RPMI7951 (cell line): Measurements from ENCODE around the gene CAP1. TPM values are rescaled to one million over a fixed set of nuclear protein-coding genes. Genes with fewer than 3 reads are reported as not detected.

Experiments used
- DNase-seq: peaks from one replicate; pipeline ENCODE4 v3.0.0-alpha.2; 2012; ENCODE audit warnings: low read depth
- total RNA-seq: library from RNA; depleted of rRNA; stranded (reverse); fragments of >200 nt; shearing (Covaris generic); gene quantifications from 2 replicates; pipeline ENCODE4 v1.2.3, GENCODE V29; 2014; rRNA removed

CAP1 gene
- total RNA-seq, 1 experiment from 2014 or later = 593 TPM

DNA sequence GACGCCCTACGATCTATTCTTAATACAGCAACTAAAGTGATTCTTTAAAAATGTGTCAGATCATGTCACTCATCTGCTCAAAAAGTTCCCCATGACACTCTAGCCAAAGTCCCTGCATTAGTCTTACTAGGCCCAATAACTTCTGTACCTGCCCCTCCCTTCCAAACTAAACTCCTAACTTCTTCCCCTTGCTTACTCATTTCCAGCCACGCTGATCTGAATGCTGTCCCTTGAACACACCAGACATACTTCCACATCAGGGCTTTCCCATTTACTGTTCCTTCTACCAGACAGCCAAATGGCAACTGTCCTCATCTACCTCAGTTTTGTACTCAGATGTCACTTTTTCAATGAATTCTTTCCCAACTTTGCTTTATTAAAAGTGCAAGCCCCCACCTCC lies 55.3 kb downstream of the CAP1 start:
- no peak for DNase-seq

DNA sequence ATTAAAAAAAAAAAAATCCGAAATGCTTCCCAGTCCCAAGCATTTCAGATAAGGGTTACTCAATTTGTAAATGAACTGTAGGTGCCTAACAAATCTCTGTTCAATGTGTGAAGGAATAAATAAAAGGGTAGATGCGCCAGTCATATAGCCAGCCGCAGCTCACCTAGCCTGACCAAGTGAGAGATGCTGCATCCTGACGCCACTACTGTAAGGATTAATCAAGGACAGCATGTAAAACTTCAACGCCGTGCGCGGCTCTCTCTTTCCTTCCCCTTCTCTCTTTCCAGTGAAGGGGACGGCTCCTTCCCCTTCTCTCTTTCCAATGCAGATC lies 56.1 kb downstream of the CAP1 start:
- no peak for DNase-seq

DNA sequence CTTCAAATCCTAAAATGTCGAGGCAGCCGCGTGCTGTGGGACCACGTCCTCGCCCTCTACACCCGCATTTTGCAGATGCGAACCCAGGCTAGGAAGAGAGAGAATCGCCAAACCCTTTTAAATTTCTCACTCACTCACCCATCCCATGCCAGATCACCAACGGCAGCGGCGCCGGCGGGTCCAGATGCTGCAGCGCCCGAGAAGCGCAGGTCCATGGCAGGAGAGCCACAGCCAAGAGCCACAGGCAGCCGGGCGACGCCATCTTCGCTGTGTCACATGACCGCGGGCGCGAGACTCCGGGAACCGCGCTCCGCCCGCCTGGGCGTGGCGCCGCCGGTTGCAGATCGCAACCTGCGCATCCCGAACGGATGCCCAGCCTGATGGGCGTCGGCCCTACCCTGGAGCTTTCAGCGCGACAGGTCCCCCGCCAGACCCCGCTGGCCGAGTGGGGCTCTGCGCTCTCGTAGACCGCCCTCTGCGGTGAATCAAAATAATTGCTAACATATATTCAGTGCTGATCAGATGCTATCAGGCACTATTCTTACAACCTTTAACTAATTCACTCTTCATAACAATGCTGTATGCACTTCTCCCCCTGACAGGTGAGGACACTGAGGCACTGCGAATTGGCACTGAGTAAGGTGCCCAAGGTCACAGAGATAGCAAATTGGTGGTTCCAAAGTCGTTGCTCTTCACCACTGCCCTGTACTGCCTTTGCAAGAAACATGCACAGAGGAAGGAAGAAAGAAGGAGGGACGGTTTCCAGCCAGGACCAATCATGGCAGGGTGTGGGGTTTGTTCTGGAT lies 56.7 kb downstream of the CAP1 start, which contains the start of gene PPT1:
PPT1 (minus strand) TSS at position 276 of the 806 bp plus-strand sequence; CDS start at position 262, 14 bp downstream.
- DNase-seq = peak; percentile 73

DNA sequence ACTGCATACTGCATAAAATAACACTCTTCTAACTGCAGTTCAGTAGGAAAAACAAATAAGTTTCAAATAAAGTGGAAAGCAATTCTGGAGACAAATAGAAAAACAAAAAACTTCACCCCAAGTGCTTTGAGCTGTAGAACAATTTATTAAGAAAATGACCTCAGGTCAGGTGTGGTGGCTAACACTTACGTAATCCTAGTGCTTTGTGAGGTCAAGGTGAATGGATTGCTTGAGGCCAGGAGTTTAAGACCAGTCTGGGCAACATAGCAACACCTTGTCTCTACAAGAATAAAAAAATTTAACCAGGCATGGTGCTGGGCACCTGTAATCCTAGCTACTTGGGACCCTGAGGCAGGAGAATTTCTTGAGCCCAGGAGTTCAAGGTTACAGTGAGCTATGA lies 61.5 kb downstream of the CAP1 start:
- no peak for DNase-seq

DNA sequence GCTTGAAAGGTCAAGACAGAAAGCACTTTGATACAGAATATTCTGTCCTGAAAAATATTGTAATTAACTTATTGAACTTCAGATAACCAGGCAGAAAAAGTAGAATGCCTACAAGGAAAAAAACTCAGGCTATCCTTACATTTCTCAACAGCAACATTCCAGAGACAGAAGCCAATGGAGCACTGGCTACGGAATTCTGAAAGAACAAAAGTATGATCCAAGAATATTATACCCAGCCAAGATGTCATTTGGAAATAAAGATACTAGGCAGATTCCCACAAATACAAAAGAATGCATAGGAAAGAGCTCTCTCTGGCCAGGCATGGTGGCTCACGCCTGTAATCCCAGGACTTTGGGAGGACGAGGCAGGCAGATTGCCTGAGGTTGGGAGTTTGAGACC lies 62.4 kb downstream of the CAP1 start:
- DNase-seq = no peak

DNA sequence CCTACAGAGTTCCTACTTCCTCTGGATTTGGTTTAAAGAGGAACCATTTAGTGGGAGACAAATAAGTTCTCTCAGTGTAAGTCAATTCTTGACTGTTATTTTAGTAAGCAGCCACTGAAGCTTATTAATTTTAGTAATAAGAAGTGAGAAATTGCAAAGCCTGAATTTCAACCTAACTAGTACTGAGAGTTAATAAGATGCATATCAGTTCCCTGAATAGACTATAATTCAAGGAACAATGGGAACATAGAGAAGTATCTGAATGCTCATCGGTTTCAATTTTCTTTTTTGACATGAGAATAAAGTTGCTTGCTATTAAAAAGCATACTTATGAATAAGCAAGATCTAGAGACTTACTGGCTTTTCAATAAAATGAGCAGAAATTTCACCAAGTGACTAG lies 64.5 kb downstream of the CAP1 start:
- no peak for DNase-seq

DNA sequence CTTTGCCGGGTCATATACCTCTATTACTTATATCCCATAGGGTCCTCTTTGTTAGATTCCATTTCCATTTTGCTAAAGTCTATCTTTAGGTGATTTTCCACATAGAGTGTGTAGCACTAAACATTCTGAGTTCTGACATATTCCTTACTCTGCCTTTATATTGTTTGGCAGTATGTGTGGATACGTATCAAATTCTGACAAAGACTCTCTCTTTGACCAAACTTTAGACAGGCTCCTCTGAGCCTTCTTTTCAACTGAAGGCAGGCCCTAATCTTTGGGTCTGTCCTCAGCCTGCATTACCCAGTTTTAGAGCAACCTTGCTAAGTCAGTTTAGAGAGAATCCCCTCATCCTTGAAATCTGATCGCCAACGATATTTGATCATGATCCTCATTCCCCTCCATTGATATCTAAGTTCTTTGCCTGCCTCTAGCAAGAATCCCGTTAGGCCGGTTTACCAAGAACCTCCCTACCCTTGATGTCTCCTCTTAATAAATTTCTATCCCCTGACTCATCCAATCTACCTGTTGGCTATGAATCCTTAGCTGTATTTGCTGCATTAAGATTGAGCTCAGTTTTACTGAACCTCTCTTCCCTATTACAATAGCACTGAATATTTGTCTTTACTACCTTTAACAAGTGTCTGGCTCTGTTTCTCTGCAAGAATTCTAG lies 66.9 kb downstream of the CAP1 start:
- no peak for DNase-seq

DNA sequence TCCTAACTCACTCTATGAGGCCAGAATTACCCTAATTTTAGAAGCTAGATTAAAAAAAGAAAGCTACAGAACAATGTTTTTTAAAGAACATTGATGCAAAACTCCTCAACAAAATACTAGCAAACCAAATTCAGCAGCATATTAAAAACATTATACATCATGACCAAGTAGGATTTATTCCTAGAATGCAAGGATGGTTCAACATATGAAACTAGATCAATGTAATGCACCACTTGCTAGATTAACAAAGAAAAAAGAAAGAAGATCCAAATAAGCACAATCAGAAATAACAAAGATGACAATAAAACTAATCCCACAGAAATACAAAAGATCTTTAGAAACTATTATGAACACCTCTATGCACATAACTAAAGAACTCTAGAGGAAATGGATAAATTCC lies 69.9 kb downstream of the CAP1 start:
- no peak for DNase-seq

DNA sequence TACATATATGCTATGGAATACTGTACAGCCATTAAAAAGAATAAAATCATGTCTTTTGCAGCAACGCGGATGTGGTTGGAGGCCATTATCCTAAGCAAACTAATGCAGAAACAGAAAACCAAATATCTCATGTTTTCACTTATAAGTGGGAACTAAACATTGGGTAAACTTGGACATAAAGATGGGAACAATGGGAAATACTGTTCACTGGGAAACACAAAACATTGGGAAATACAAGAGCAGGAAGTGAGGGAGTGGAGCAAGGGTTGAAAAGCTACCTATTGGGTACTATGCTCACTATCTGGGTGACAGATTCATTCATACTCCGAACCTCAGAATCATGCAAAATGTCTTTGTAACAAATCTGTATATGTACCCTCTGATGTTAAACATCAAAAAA lies 73.9 kb downstream of the CAP1 start:
- no peak for DNase-seq

DNA sequence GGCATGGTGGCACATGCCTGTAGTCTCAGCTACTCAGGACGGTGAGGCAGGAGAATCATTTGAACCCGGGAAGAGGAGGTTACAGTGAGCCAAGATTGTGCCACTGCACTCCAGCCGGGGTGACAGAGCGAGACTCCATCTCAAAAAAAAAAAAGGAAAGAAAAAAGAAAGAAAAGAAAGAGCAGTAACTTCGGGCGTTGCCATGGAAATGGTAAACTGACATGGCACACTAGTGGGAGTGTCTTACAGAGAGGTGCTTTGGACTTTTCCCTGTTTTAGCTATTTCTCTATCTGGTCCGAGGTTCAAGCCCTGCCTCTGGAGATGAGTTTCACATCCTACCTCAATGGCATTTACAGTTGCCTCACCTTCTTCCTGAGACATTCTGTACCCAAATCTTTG lies 79.6 kb downstream of the CAP1 start:
- DNase-seq = no peak

Other genes starting within 250 kb of the CAP1 start
- gene TRIT1, start 157.2 kb upstream of the CAP1 start, total RNA-seq = 23.7 and 29.8 TPM in 2 replicates
- gene MYCL, start 138.8 kb upstream of the CAP1 start, total RNA-seq = 0.10 and 0.12 TPM in 2 replicates
- 7.9 and 8.1 TPM in 2 replicates for gene MFSD2A, start 85.6 kb upstream of the CAP1 start, total RNA-seq
- 88.5 and 99.4 TPM in 2 replicates for gene PPT1, start 56.5 kb downstream of the CAP1 start, total RNA-seq
- gene RLF, start 120.7 kb downstream of the CAP1 start, total RNA-seq = 25.0 and 27.9 TPM in 2 replicates
- gene TMCO2, start 207.2 kb downstream of the CAP1 start, total RNA-seq = not detected in 2 replicates
- gene ZMPSTE24, start 217.5 kb downstream of the CAP1 start, total RNA-seq = 51.7 and 61.9 TPM in 2 replicates